GM21723 (cell line): ENCODE measurements around the gene NLRP6.
"Not testable (repeated sequence)": the region's sequence is repeated elsewhere in the genome, so short reads cannot be mapped to it uniquely, and the experiment has no call there.

Experiments
- ATAC-seq: cut with Tn5 transposase; IDR thresholded peaks from one replicate; pipeline ENCODE4 v1.9.1; 2021; ENCODE audit warnings: mild to moderate bottlenecking, moderate library complexity; ENCODE audit not compliant: unreplicated experiment

NLRP6 gene

DNA sequence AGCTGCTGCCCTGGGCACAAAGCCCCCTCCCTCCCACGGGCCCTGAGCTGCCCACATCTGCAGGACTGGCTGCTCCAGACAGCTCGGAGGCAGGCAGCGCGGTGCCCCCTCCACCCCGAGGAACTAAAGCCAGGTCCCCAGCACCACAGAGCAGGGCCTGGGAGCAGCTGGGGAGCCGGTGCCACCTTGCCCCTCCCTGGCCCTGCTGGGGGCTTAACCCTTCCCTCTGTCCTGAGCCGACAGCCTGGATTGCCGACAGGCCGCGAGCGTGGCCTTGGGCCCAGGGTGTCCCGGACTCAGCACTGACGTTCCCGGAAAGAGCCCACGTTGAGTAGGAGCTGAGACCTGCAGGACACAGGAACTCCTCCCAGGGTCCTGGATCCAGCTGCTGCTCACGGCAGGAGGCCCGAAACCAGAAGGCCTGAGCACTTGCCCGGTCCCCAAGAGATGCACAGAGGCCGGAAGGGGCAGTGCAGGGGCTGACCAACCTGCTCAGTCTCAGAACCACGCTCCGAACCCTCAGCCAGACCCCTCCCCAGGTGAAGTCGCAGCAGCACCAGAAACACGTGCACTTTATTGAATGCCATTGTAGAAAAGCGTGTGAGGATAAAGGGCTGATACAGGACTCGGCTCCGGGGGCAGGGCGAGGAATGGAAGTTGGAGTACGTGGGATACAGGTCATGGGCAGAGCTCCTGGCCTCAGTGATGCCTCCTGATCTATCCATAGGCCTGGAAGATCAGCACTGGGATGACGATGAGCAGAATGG lies 41.1 kb downstream of the NLRP6 start:
- ATAC-seq: peak; percentile 13

DNA sequence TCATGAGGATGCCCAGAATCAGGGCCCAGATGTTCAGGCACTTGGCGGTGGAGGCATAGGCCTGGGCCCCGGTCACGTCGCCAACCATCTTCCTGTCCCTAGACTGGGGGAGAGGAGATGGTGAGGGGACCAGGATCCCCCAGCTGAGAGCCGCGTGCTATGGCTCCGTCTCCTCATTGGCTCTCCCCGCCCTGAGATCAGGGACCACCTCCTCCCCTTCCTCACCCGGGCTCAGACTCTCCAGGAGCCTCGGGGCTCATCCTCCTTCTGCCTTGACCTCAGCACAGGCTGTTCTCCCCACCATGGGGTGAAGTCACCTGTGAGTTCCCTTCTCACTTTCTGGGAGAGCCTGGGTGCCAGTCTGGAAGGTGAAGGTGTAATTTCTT lies 41.7 kb downstream of the NLRP6 start:
- not testable (repeated sequence) for ATAC-seq

DNA sequence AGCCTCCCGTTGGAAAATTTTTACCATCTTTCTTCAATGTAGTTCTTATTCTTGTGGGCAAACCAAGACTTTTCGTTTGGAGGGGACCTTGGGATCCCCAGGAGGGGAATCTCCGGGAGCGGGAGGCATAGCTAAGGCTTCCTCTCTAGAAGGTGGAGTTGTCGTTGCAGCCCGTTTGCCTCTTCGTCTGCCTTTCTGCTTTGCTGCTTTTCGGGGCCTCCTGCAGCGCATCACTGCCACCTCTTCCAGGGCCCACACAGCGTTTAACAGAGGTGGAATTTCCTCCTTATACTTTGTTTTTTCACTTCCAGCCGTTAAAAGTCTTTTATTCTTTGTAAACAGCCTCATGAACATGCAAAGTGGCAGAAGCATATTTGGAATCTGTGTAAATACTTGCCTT lies 45.9 kb downstream of the NLRP6 start:
- ATAC-seq: no peak

DNA sequence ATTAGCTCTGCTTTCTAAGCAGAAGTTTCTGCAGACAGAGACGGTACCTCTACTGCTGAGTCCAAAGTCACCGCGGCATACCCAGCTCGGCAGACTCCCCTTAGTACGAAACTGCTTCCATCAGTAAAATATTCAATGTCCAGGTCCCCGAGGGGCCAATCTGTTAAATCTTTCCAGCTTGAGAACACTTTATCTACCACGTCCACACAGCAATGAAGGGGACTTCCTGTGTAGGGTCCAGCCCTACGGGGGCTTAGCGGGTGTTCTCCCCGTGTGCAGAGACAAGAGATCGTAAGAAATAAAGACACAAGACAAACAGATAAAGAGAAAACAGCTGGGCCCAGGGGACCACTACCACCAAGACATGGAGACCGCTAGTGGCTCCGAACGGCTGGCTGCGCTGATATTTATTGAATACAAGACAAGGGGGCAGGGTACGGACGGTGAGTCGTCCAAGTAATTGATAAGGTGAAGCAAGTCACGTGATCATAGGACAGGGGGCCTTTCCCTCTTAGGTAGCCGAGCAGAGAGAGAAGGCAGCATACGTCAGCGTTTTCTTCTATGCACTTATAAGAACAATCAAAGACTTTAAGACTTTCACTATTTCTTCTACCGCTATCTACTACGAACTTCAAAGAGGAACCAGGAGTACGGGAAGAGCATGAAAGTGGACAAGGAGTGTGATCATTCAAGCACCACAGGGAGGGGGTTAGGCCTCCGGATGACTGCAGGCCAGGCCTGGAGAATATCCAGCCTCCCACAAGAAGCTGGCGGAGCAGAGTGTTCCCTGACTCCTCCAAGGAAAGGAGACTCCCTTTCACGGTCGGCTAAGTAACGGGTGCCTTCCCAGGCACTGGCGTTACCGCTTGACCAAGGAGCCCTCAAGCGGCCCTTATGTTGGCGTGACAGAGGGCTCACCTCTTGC lies 46.6 kb downstream of the NLRP6 start:
- ATAC-seq: not testable (repeated sequence)

DNA sequence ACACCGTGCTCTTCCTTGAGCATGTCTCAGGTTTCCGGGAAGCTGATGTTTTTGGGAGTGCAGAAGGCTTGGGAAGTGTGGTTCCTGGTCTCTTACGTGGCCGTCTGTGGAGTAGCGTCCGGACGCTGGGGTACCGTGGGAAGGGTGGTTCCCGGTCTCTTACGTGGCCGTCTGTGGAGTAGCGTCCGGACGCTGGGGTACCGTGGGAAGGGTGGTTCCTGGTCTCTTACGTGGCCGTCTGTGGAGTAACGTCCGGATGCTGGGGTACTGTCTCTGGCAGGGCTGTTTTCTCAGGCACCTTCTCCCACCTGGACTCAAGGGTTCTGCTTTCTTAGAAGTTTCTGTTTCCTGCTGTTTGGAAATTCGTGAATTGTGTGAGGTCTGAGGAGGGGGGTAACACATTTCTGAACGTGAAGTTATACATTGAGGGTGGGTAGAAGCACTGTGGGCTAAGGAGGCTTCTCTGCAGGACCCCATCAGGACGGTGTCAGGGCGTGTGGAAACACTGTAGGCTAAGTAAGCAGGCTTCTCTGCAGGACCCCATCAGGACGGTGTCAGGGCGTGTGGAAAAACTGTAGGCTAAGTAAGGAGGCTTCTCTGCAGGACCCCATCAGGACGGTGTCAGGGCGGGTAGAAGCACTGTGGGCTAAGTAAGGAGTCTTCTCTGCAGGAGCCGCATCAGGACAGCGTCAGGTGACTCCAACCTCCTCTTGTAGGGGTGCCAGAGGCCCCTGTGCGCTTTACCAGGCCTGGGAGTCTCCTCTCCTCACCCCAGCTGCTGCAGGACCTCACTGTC lies 47.8 kb downstream of the NLRP6 start:
- no peak for ATAC-seq

DNA sequence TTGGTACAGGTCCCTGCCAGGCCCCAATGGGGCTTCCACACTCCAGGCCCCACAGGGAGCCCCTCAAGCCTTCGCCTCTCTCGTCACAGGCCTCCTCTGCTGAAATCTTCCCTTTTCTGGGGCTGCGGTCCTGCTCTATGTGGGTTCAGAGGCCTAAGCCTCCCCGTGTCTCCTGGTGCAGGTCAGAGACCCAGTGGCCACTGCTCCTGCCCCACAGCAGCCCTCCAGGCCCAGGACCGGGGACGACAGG lies 48.3 kb downstream of the NLRP6 start:
- ATAC-seq: no peak

DNA sequence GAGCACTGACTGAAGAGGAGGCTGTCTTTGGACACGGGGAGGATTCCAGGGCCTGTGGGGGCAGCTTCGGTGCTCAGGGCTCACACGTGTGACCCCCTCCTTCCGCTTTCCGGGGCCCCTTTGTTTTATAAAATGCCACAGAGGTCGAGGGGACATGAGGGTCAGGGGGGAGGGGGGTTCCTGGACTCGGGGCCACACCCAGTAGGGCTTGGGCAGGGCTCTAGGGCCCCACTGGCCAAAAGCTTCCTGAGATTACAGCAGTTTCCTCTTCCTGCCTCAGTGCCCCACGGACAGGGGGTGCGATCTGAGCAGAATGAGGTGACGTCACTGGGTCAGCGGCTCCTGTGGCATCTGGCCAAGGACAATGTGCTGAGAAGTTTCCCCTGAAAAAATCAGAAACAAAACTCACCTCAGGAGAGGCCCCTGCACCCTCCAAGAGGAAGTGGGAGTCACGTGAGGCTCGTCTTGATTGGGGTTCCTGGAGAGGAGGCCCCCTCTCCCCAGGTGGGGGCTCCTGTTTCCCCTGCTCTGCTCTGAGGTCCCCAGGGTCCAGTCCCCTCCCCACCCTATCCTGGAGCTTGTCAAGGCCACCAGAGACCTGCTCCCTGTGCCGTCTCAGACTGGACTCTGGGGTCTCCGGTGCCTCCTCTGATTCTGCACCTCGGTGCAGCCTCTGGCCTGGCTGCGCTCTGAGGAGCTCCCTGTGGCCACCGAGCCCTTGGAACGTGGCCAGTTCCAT lies 48.8 kb downstream of the NLRP6 start:
- peak; percentile 71 for ATAC-seq

DNA sequence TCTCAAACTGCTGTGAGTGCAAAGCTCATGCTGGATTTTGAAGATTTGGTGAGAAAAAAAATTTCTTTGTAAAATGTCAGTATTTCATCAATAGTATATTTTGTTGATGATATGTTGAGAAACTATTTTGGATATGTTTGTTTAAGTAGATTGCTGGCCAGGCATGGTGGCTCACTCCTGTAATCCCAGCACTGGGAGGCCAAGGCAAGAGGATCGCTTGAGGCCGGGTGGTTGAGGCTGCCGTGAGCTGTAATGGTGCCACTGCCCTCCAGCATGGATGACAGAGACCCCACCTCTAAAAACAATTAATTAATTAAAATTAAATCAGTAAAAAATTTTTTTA lies 49.3 kb downstream of the NLRP6 start:
- ATAC-seq: no peak

DNA sequence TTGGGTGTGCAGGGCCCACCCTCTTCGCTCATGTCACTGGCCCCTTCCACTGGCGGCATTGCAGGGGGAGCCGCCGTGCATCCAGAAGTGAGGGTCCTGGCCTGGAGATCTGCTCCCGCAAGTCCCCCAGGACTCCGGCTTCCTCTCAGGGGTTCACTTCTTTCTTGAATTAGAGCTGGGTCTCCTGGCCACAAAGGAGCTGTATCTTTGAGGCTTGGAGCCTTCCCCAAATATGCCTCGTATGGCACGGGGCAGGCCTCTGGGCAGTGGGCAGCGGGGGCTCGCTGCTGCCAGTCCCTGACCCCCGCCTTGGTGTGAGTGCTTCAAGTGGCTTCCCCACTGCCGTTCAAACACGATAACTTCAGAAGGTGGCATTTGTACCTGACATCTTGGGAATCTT lies 49.8 kb downstream of the NLRP6 start:
- ATAC-seq: no peak

DNA sequence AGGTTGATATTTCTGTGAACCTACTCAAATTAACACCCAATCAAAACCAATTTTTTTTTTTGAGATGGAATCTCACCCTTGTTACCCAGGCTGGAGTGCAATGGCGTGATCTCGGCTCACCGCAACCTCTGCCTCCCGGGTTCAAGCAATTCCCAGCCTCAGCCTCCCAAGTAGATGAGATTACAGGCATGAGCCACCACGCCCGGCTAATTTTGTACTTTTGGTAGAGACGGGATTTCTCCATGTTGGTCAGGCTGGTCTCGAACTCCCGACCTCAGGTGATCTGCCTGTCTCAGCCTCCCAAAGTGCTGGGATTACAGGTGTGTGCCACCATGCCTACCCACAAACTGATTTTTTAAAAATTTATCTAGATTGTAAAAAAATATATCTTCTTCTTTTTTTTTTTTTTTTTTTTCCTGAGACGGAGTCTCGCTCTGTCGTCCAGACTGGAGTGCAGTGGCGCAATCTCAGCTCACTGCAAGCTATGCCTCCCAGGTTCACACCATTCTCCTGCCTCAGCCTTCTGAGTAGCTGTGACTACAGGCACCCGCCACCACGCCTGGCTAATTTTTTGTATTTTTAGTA lies 50.4 kb downstream of the NLRP6 start:
- ATAC-seq: not testable (repeated sequence)

DNA sequence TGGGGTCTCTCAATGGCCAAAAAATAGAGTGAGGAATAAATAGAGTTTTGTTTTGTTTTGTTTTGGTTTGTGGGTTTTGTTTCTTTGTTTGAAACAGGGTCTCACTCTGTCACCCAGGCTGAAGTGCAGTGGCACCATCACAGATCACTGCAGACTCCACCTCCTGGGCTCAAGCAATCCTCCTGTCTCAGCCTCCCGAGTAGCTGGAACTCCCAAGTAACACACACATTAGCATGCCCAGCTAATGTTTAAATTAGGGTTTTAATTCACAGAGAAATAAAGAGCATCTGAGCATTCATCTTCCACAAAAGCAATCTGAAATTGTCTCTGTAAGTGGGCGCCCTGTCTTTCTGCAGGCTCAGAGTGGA lies 51.7 kb downstream of the NLRP6 start:
- no peak for ATAC-seq

DNA sequence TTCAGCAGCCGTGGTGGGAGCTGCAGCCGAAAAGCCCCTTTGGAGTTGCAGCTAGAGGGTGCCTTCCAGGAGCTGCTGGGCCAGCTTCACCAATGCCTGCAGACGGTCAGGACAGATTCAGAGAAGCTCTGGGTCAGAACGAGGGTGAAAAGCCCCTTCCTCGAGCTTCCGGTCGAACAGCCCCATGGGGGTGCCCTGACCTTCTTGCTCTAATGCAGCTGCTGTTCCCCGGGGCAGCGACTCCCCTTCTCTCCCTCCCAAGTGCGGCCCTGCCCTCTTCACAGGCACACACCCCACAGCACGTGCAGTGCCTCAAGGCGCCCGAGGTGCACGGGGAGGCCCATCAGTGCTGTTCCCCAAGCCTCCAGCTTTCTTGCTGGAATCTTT lies 52.1 kb downstream of the NLRP6 start:
- no peak for ATAC-seq

DNA sequence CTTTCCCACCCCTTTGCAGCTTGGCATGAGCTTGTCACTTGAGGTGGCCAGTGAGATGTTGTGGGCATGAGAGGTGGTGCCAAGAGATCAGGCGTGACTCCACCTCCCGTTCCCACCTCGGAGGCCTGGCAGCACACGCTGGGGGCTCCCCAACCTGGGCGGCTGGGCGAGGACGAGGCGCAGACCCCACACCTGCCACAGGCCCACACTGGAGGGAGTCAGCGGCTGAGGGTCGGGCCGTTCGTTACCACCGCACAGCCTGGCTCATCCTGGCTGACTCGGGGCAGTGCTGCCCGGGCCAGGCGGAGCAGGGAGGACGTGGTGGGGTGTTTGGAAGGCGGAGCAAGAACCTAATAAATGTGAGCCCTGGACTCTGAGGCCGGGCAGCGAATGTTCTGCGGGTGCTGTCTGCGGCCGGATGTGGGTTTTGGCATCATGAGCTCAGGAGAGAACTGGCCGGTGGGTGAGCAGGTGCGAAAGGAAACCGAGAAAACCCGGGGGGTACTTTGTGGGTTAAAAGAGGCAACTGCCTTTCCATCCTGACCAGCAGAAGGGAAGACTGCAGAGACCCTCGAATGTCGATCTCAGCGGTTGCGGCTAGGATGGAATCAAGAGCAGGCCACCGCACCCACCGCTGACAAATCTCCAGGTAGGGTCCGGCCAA lies 52.6 kb downstream of the NLRP6 start:
- ATAC-seq: no peak

DNA sequence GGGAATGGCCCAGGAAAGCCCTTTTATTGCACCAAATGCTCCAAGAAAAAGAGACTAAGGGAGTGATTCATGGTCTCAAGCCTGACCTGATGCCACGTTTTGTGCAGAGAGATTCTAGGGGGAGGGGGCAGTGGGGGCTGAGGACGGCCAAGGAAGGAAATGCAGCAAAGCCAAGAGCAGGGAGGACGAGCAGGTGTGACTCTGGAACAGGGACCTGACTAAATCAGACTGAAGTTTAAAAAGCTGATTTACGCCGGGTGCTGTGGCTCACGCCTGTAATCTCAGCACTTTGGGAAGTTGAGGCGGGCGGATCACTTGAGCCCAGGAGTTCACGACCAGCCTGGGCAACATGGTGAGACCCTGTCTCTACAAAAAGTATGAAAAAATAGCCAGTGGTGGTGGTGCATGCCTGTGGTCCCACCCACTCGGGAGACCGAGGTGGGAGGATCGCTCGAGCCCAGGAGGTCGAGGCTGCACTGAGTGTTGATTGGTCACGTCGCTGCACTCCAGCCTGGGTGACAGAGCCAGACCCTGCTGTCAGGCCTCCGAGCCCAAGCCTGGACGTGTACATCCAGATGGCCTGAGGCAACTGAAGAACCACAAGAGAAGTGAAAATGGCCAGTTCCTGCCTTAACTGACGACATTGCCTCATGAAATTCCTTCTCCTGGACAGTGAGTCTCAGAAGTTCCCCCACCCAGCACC lies 53.3 kb downstream of the NLRP6 start:
- no peak for ATAC-seq

DNA sequence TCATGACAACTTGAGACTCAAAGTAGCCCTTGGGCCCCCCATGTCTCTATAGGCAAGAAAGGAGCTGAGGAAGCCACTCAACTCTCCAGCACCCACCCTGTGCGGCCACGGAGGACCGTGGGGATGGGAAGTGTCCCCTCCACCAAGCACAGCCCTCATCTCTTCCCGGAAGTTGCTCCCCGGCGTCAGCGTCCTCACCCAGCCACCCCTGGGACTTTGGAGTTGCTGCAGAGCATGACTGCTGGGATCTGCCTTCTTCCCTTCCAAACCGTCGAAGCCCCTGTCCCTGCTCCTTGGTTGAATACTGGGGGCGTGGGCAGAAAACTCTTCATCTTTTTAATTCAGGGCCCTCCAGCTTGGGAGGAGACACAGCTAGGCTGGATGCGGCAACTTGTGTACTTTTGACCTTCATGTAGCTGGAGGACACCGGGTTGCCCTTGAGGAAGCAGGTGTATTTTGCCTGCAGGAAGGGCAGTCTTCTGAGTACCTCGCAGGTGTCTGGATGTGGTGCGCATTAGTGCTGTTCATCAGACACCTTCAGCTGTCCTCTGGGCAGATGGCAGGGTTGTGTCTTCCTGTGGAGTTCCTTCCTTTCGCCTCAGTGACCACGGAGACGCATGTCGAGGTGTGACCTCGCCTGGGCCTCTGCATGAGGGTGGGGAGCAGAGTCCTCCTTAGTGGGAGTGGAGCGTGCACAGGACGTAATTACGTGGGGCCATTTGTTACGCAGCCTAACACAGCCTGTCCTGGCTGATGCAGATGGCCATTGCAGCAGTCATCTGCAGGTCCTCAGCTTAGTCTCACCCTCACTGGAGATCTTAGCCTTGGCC lies 54.7 kb downstream of the NLRP6 start:
- no peak for ATAC-seq

DNA sequence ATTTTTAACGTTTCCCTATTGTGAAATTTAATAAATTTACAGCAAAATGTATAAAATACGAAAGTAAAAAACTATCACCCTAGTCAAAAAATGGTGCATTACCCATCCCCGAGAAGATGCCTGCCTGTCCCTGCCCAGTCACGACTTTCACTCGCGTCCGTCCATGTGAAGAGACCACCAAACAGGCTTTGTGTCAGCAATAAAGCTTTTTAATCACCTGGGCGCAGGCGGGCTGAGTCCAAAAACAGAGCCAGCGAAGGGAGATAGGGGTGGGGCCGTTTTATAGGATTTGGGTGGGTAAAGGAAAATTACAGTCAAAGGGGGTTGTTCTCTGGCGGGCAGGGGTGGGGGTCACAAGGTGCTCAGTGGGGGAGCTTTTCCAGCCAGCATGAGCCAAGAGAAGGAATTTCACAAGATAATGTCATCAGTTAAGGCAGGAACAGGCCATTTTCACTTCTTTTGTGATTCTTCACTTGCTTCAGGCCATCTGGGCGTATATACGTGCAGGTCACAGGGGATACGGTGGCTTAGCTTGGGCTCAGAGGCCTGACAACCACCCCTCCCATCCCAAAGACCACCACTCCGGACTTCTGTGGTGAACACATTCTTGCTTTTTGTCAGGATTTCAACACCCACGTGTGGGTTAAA lies 55.5 kb downstream of the NLRP6 start:
- ATAC-seq: not testable (repeated sequence)

DNA sequence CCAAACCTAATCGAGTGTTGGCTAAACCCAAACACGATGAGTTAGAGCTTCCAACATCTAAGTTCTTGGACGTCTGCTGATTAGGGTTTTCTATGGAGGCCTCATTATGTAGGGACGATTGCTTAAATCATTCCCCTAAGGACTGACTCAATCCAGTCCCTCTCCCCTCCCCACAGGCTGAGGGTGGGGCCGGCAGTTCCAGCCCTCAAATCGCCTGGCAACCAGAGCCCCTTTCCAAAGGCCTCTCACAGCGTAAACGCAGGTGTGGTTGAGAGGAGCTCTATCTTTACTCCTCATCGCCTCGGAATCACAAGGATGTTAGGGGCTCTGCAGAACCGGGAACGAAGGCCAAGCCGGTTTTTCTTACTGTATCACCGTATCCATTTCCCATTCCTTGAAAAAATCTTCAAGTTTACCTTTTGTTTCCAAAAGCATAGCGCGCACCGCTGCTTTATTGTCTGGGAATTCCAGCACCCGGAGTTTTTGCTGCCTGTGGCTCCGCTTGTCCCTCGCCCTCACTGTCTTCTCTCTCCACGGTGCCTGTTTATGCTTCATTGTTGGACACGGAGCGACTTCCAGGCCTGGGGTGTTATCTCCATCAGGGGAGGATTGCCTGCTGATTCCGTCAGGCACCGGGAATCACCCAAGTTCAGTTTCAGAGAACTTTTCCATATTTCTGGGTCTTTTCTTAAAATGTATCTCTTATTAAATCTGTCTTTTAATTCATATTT lies 56.2 kb downstream of the NLRP6 start:
- no peak for ATAC-seq
